ENCODE data around the gene COG6. TPM values are rescaled to one million over a fixed set of nuclear protein-coding genes. Genes with fewer than 3 reads are reported as not detected.

The COG6 gene
- total and polyA plus RNA-seq, 2 of the 8 experiments (the other 6 are each of a cell fraction or from before 2014, with no cell fraction given): 8.8 to 22.3 TPM

DNA sequence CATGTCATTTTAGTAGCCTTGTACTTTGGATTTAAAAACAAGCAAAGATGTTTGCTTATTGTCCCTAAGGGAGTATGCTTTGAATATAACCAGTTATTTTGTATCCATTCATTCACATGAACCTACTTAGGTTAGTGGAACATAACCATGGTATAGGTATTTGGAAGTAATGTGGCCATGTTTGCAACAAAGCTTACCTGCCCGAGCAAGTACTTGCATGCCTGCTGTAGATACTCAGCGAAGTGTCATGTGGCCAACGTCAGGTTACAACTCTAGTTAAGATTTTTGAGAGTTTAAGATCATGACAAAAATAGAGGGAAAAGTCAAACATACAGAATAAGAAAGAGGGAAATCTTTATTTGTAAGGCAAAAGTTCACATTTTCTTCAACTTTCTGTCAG is 57.2 kb downstream of the COG6 start:
- no peak overlapping the region for H2AFZ ChIP-seq (ENCODE audit: low read length)
- H2BK12ac ChIP-seq (ENCODE audit: low read depth, low read length): no peak overlapping the region
- H4K5ac ChIP-seq (ENCODE audit: insufficient read length, low read depth, low read length): no peak overlapping the region
- H3K23ac ChIP-seq (ENCODE audit: insufficient read length): no peak overlapping the region
- no peak overlapping the region for H2BK120ac ChIP-seq (replicated peaks; ENCODE audit: low read depth, low read length)
- POLR2A ChIA-PET (ENCODE audit: partially characterized antibody): interaction anchor here (0.7 kb wide), 1 partner anchor 19 kb away, joined by 3 read pairs; no protein-coding TSS in a partner anchor
- whole genome bisulfite sequencing, 2 experiments (ENCODE audit: extremely low coverage in 1 of 2, insufficient coverage in 1 of 2, insufficient read length in 1 of 2, insufficient replicate concordance in 2 of 2, low coverage in 1 of 2, low lambda C conversion rate in 2 of 2, missing lambda C conversion rate in 1 of 2): 95% methylated on average over 3 of the region's 3 CpGs; no CpG with 5 or more reads in 1 of the 2 experiments
- no peak overlapping the region for H3K18ac ChIP-seq (ENCODE audit: extremely low read depth, low read length)
- H3K27me3 ChIP-seq (replicated peaks in 1 of 4; ENCODE audit: control insufficient read depth in 3 of 4, extremely low read depth in 1 of 4, insufficient read depth in 3 of 4, low read length in 3 of 4): no peaks in the 10 kb centered on the region
- no peak overlapping the region for H3K4me3 ChIP-seq (ENCODE audit: extremely low read depth in 1 of 4, insufficient read depth in 2 of 4, low read depth in 3 of 4, low read length in 4 of 4)
- no peak overlapping the region for H3K27ac ChIP-seq (ENCODE audit: low read depth, low read length)
- no peak overlapping the region for H2BK5ac ChIP-seq (ENCODE audit: low read depth, low read length)
- H3K14ac ChIP-seq (ENCODE audit: insufficient read length): no peak overlapping the region
- no peak overlapping the region for H3K4ac ChIP-seq (replicated peaks; ENCODE audit: insufficient read length, low read depth, low read length)
- H3K79me2 ChIP-seq (ENCODE audit: control insufficient read depth in 1 of 2, insufficient read depth in 2 of 2, low read length in 2 of 2): no peaks in the 10 kb centered on the region
- DNase-seq (ENCODE audit: low read depth in 1 of 2, low spot score in 2 of 2) (no peak), FAIRE-seq (no peak)
- no peak overlapping the region for H2AK5ac ChIP-seq (ENCODE audit: low read depth, low read length)
- H4K91ac ChIP-seq (replicated peaks; ENCODE audit: insufficient read length, low read length): no peak overlapping the region
- H3K4me2 ChIP-seq (ENCODE audit: insufficient read depth in 1 of 2, low read depth in 2 of 2, low read length in 2 of 2): no peak overlapping the region
- TF ChIP-seq HDAC2 (IDR thresholded peaks at IDR 0.05; ENCODE audit: borderline replicate concordance in 1 of 2, low read depth in 2 of 2, low read length in 2 of 2) (no peak), CTBP2 (IDR thresholded peaks at IDR 0.05; ENCODE audit: borderline replicate concordance, insufficient read depth, insufficient read length, low read length) (no peak), TBP (IDR thresholded peaks at IDR 0.05; ENCODE audit: low read depth, low read length) (no peak), GTF2F1 (IDR thresholded peaks at IDR 0.05; ENCODE audit: borderline replicate concordance, low read depth, low read length) (no peak), RXRA (IDR thresholded peaks at IDR 0.05; ENCODE audit: insufficient read depth, low read depth, low read length) (no peak), FOSL1 (IDR thresholded peaks at IDR 0.05; ENCODE audit: insufficient read depth, low read depth, low read length) (no peak), SUZ12 (IDR thresholded peaks at IDR 0.05; ENCODE audit: low read length) (no peak), CEBPB (IDR thresholded peaks at IDR 0.05; ENCODE audit: low read depth, low read length) (no peak), POLR2A (IDR thresholded peaks at IDR 0.05; ENCODE audit: control extremely low read depth in 1 of 2, low read depth in 2 of 2, low read length in 2 of 2) (no peak), GABPA (IDR thresholded peaks at IDR 0.05; ENCODE audit: borderline replicate concordance, insufficient read depth, low read length) (no peak)
- no peaks in the 10 kb centered on the region for H3K79me1 ChIP-seq (ENCODE audit: low read depth, low read length)
- peaks cover 0 to 6% (median under 1%) of the 10 kb centered on the region in 4 experiments; a peak in 1 of 8 replicates for H3K36me3 ChIP-seq (ENCODE audit: control insufficient read depth in 2 of 4, insufficient read depth in 4 of 4, low read length in 3 of 4)
- H4K20me1 ChIP-seq (replicated peaks in 1 of 2; ENCODE audit: control insufficient read depth in 1 of 2, insufficient read depth in 2 of 2, low read length in 2 of 2): no peaks in the 10 kb centered on the region
- H2BK15ac ChIP-seq (ENCODE audit: low read length): no peak overlapping the region
- H2BK20ac ChIP-seq (ENCODE audit: low read length): no peak overlapping the region
- CTCF ChIA-PET (ENCODE audit: partially characterized antibody): no interaction called here
- no peaks in the 10 kb centered on the region for H3K4me1 ChIP-seq (replicated peaks in 1 of 4; ENCODE audit: control insufficient read depth in 3 of 4, insufficient read depth in 4 of 4, low read length in 3 of 4)
- no peak overlapping the region for H4K8ac ChIP-seq (ENCODE audit: extremely low read depth, insufficient read depth, low read length)
- no peak overlapping the region for H3K56ac ChIP-seq (replicated peaks; ENCODE audit: insufficient read length, low read depth, low read length)
- no peaks in the 10 kb centered on the region for H3K23me2 ChIP-seq (ENCODE audit: low read depth, low read length)
- peaks cover 2 to 3% of the 10 kb centered on the region in 2 experiments; a peak in 2 of 4 replicates for H3K9me3 ChIP-seq (ENCODE audit: insufficient read depth in 2 of 2, low read depth in 1 of 2, low read length in 1 of 2)
- no peak overlapping the region for H3K9ac ChIP-seq (replicated peaks in 1 of 4; ENCODE audit: extremely low read depth in 1 of 4, low read depth in 3 of 4, low read length in 3 of 4)
